Activated T-helper 1 cell treated with Interleukin-2 at 50 U/mL for 16 hours (primary cell): ENCODE measurements around the gene VDAC1.
A peak's percentile ranks its signal among the peaks of the same experiment; 100 is the strongest.
"Not testable (repeated sequence)": the region's sequence is repeated elsewhere in the genome, so short reads cannot be mapped to it uniquely, and the experiment has no call there.

Experiments
- DNase-seq: peaks from one replicate; pipeline ENCODE4 v3.0.0-alpha.2; 2020; ENCODE audit warnings: low read depth

Gene VDAC1

DNA sequence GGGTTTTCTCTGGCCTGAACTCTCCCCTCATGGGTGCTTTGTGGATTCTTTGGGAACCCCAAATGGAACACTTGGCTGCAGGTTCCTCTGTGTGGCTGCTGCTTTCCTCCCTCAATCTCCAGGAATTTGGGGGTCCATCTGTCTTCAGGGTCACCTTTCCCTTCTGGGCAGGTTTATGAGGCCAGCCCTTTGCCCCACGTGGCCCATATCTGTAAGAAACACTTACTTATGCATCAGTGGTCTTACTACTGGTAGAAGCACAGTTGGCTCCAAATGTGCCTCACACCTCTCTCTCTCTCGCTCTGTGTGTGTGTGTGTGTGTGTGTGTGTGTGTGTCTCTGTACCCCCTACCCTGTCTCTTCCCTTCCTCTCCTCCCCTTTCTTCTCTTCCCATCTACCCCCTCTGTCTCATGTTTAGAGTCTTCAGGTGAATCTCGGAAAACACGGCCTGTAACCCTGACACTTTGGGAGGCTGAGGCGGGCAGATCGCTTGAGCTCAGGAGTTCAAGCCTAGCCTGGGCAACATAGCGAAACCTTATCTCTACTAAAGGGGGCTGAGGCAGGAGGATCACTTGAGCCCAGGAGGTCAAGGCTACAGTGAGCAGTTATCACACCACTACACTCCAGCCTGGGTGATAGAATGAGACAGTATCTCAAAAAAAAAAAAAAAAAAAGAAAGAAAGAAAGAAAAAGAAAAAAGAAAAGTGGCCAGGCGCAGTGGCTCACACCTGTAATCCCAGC lies 63.1 kb downstream of the VDAC1 start:
- no peak for DNase-seq

DNA sequence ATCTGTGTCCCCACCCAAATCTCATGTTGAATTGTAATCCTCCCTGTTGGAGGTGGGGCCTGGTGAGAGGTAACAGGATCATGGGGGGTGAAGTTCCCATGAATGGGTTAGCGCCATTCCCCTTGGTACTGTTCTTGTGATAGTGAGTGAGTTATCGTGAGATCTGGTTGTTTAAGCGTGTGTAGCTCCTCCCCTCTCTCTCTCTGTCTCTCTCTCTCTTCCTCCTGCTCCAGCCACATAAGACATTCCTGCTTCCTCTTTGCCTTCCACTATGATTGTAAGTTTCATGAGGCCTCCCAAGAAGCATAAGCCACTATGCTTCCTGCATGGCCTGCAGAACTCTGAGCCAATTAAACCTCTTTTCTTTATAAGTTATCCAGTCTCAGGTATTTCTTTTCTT lies 65.1 kb downstream of the VDAC1 start:
- DNase-seq, result no peak

DNA sequence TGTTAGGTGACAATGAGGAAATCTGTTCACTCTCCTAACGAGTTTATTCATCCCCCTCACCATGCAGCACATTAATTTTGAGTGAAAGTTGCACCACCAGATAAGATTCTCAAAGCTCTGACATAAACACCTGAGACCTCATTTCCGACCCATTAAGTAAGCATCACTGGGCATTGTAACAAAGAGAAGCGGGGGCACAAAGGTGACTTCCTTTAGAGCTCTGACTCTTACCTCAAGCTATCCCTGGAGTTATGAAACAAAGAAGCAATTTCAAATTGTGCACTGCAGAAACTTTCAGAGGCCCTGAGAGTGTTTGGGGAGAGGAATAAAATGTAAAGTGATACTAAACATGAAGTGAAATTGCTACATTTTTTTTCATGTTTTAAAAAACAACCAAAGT lies 65.8 kb downstream of the VDAC1 start:
- no peak for DNase-seq

DNA sequence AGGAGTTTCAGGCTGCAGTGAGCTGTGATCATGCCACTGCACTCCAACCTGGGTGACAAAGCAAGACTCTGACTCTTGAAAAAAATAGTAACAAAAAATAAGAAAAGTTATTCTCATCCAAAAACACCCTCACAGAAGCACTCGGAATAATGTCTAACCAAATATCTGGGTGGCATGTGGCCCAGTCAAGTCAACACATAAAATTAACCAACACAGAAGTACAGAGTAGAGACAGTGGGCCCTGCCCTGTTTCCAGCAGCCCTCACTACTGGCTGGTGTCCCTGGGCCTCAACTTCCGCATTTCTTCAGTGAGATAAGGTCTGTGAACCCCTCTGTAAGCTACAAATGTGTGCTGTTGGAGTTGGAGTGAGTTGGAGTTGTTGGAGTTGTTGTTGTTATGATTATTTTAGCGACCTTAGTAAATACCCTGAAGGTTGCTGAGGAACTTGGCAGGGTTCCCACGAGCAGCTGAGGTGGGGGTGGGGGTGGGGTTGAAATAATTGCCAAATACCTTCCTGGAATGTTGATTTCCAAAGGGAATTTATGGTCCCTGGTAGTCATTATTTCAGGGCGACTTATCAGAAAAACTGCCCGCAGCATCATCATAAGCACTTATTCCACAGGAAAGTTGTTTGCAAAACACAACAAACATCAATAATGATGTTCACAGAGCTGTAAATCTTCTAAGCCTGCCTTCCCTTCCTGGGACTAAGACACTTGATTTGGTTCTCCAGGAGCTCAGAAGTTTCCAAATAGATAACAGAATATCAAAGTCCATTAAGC lies 66.5 kb downstream of the VDAC1 start:
- no peak for DNase-seq

DNA sequence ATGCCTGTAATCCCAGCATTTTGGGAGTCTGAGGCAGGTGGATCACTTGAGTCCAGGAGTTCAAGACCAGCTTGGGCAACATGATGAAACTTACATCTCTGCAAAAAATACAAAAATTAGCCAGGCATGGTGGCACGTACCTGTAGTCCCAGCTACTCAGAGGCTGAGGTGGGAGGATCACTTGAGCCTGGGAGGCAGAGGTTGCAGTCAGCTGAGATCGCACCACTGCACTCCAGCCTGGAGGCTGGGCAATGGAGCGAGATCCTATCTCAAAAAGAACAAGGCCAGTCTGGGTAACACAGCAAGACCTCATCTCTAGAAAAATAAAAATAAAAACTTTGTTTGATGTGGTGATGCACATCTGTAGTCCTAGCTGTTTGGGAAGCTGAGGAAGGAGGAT lies 67.1 kb downstream of the VDAC1 start:
- DNase-seq, result not testable (repeated sequence)

DNA sequence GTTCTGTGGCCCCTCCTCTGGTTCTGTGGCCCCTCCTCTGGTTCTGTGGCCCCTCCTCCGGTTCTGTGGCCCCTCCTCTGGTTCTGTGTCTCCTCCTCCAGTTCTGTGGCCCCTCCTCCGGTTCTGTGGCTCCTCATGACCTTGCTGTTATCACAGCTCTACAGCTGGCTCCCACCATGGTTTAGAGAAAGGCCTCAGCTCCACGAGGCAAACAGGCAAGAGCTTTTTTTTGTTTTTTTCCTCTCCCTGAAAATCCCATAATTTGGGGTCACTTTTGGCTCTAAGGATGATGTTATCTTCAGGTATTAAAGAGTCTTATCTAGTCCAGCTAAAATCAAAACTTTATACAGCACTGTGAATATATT lies 68.1 kb downstream of the VDAC1 start:
- no peak for DNase-seq

DNA sequence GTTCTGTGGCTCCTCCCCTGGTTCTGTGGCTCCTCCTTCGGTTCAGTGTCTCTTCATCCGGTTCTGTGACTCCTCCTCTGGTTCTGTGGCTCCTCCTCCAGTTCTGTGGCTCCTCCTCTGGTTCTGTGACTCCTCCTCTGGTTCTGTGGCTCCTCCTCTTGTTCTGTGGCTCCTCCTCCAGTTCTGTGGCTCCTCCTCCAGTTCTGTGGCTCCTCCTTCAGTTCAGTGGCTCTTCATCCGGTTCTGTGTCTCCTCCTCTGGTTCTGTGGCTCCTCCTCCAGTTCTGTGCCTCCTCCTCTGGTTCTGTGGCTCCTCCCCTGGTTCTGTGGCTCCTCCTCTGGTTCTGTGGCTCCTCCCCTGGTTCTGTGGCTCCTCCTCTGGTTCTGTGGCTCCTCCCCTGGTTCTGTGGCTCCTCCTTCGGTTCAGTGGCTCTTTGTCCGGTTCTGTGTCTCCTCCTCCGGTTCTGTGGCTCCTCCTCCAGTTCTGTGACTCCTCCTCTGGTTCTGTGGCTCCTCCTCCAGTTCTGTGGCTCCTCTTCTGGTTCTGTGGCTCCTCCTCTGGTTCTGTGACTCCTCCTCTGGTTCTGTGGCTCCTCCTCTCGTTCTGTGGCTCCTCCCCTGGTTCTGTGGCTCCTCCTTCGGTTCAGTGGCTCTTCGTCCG lies 68.7 kb downstream of the VDAC1 start:
- not testable (repeated sequence) for DNase-seq

DNA sequence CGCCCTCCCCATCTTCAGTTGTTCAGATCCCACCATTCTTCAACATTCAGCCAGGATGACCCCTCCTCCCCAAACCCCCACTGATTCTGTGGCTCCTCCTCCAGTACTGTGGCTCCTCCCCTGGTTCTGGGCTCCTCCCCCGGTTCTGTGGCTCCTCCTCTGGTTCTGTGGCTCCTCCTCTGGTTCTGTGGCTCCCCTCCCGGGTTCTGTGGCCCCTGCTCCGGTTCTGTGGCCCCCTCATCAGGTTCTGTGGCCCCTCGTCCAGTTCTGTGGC lies 69.2 kb downstream of the VDAC1 start:
- no peak for DNase-seq

DNA sequence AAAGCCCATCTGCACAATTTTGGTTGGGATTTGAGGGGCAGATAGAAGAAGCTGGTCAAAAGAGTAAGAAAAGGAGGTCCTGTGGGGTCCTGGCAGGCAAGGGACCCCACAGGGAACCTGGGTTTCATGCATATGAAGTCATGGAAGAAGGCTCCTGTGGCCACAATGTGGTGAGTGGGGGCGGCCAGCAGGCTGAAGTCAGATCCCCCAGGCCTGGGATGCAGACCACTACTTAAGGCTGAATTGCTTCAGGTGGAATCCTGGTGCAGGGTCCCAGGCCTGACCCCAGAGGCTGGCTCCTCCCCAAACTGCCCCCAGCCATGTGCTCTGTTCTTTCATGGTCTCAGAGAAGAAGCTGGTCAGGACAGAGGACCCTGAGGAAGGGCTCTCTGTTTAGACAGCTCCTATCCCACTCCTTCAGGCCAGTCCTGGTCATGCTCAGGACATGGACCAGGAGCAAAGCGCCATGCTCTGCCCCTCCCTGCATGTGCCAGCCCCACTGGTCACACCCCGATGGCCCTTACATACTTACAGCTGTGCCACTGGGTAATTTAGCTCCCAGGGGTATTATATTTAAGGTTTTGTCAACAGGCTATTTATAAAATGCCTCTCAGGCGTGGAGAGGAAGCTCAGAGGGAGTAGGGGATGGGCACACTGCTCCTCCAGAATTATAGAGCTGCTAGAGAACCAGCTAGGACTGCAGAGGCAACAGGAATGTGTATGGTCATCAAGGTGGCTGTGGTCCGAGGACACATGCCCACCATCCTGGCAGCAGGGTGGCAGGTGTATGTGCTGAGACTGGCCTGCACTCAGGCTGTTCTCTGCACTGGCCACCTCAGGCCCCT lies 69.7 kb downstream of the VDAC1 start:
- no peak for DNase-seq

DNA sequence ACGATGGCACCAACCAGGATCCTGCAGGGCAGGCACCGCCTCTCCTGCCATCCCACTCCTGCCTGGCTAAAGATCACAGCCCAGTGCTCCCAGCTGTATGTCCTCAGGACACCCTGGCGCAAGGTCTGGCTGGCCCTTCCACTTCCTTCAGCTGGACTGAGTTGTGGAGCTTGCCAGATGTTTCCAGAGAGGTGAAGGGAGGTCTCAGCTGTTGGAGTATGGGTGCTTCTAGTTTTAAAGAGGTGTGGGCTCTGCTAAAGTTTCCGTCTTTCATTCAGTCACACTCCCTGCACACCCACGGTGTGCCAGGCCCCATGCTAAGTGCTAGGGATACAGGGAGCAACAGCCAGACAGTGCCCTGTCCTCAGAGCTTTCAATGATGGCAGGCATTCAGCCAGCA lies 70.5 kb downstream of the VDAC1 start:
- DNase-seq, result no peak

DNA sequence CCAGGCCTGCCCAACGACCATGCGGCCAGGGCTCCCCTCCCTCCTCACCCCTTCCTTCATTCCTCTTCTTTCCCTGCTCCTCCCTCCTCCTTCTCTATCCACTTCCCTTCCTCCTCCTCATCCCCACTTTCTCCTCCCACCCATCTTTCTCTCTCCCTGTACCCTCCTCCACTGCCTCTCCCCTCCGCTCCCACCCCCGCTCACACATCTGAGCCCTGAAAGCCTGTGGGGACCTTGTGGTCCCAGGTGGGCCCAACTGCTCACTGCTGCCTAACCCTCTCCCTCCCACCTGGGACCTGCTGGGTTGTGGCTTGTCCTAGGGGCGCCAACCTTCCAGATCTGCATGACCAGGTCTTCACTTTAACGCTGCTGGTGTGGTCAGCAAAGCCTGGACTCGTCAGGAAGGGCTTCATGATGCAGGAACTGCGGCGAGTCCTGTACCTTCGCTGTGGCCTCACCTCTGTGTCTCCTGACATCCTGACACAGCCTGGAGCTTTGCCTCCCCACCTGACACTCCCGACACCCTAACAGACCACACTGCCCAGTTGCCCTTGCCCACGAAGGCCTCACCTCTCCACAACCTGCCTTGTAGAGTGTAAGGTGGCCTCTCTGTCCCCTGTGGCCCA lies 71.0 kb downstream of the VDAC1 start:
- DNase-seq, result no peak

DNA sequence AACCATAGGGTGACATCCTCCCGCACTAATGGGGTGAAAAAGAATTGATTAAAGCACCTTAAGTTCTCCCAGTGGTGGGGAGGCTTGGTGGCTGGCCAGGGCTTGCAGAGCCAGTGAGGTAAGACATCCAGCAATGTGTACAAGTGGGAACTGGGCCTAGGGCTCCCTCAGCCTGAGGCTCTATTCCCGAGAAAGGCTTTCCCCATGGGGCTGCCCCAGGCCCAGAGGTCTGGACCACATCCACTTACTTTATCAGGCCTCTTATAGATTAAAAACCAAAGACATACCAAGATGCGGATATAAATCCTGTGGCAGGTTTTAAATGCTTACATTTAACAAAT lies 71.6 kb downstream of the VDAC1 start:
- DNase-seq, result no peak

DNA sequence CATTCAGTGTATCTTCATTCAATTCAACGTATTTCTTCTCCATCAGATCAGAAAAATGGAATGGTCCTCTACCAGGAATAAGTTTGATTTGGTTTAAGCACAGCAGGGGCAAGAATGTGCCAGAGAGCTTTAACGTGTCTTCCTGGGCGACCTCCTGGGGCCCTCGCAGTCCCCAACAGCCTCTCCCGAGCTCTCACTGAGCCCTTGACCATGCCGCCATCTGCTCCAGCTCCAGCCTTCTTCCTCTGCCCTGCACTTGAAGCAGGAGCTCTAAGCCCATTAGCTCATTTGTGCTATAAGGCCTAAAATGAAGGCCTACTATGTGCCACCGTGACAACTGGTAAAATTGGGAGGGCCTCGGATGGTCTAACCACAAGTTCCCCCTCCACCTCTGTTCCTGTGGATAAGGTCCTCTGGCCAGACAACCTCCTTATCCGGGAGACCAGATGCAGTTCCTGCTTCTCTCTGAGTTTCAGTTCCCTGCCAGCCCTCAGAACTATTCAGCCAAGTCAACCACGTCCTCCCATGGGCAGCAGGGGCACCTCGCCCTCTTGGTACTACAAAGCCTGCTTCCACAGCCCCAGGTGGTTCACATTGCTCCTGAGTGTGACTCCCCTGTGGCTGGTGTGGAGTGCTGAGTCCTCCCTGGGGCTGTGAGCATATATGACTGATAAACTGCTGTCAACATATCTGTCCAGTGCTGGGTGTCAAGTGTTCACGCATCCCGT lies 72.2 kb downstream of the VDAC1 start:
- no peak for DNase-seq

DNA sequence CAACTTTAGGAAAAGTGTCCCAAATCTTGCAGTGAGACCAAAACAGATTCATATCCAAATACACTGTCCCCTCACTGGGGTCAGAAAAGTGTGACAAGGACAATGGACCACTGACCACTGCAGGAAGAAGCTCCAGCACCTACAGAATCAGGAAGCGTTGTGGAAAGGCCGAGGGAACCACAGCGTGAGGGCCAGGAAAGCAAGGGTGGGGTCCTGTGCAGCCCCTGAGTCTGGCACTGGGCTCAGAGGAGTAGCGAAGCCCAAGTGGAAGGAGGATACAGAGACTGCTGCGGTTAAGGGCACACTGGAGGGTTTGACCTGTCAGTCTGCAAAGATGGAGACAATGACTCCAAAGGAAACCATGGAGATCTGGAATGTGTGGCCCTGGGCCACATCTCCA lies 73.2 kb downstream of the VDAC1 start:
- no peak for DNase-seq

DNA sequence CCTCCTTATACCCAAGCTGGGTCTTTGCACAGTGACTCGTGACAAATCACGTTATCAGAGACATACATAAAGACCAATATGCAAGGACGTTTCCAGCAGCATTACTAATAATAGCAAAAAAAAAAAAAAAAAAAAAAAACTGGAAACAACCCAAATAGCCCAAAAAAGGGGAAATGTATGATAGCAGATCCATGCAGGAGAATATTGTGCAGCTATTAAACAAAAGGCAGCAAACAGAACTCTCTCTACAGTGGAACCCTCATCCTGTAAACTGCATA lies 74.0 kb downstream of the VDAC1 start:
- no peak for DNase-seq

DNA sequence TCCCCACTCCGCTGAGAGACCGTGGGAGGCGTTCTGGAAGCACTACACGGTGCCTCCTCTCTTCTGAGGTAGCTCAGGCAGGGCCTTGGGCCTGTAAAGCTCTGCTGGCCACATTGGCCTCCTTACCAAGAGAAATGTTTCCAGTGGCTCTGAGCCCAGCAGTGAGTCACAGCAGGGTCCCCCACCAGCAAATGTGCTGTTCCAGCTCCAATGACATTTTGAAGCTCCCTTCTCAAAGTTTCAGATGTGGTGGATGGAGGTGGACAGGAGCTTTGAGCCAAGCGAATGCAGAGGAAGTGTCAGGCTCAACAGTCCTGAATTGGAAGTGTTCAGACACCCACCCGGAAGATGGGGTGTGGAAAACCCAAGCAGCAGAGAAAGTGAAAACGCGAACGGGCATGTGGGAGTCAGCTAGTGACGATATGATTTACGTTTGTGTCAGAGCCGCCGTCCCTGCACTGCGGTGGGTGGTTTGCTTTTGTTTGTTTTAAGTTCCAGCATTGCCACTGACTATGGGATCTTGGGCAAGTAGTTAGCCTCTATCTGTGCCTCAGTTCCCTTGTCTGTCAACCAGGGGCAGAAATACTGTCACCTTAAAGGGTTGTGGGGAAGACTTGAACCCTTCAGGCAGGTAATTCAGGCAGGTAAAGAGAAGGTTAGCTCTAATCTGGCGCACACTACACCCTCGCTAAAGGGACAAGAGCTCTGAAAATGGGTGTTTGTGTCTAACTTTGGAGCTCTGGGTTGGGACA lies 74.5 kb downstream of the VDAC1 start:
- peak; percentile 26 for DNase-seq

DNA sequence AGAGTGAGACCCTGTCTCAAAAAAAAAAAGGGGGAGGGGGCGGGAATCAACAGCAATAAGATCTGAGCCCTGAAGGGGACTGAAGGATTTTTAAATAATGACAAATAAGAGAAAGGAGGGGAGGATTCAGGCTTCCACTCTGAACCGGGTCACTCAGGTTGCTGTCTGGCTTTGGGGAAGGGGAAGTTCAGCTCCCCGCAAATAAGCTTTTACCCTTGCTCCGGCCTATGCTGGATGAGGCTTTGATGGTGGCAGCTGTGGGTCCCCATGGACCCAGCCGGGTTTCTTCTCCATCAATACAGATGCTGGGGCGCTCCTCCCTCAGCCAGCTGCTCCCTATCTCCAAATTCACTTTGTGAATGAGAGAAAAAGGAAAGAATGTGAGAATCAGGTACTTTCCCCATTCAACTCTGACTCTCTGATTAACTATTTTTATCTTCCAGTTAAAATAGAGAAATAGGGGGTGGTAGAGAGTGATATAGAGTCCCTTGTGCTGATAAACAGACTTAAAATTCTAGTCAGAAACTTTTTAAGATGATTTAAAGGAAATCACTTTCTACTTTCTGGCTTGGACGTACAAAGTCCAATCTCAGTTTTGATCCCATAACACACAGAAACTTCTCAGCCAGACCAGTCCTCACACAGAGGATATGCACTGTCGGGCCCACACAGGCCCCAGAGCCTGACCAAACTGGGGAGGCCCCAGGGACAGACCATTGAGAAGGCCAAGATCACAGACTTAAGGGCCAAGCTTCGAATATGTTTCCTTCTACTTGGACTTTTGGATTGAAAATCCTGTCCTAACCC lies 76.0 kb downstream of the VDAC1 start:
- no peak for DNase-seq

DNA sequence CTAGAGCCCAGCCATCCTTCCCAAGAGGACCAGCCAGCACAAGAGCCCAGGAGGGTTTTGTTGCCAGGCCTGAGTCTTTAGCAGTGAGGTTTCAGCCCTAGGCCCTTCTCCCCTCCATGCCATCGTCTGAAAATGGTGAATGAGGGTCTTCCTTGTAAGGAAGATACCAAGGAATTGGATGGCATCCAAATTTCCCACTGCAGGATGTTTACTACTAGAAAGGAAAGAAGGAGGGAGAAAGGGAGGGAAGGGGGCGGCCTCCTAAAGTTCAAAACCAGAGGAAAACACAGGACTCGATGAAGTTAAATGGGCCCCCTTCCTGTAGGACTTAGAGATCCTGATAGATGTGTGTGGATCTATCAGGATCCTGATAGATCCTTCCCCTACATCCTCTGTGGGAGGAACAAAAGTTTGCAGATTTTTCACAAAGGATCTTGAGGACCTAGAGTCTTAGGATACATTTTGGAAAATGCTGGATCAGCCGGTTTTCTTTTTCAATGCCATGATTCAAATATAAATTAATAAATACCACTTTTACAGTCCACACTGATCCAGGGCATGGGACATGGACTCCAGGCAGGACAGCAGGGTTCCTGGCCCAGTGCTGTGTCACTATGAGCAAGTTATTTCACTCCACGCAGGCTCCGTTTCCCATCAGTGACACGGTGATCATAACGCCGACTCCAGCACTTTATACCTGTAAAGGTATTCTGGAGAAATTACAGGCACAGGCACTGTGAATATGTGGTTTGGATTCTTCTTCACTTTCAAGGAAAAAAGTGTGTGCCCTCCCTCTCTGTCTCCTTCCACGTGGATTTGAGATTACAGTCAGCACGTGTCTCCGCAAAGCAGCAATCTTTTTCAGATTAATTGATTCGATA lies 77.2 kb downstream of the VDAC1 start:
- no peak for DNase-seq
